M059J (cell line): ENCODE results near the gene BLACAT1. TPM values are rescaled to one million over a fixed set of nuclear protein-coding genes. Genes with fewer than 3 reads are reported as not detected.
"Not testable (repeated sequence)": the region's sequence is repeated elsewhere in the genome, so short reads cannot be mapped to it uniquely, and the experiment has no call there.

Source experiments
- DNase-seq: peaks from one replicate; pipeline ENCODE4 v3.0.0-alpha.2; 2012; ENCODE audit warnings: low read depth
- total RNA-seq: library from RNA; depleted of rRNA; stranded (reverse); fragments of >200 nt; shearing (Covaris generic); gene quantifications from 2 replicates; pipeline ENCODE4 v1.2.3, GENCODE V29; 2014; rRNA removed

BLACAT1 gene
- total RNA-seq, 1 experiment from 2014 or later = 0.15 TPM

DNA sequence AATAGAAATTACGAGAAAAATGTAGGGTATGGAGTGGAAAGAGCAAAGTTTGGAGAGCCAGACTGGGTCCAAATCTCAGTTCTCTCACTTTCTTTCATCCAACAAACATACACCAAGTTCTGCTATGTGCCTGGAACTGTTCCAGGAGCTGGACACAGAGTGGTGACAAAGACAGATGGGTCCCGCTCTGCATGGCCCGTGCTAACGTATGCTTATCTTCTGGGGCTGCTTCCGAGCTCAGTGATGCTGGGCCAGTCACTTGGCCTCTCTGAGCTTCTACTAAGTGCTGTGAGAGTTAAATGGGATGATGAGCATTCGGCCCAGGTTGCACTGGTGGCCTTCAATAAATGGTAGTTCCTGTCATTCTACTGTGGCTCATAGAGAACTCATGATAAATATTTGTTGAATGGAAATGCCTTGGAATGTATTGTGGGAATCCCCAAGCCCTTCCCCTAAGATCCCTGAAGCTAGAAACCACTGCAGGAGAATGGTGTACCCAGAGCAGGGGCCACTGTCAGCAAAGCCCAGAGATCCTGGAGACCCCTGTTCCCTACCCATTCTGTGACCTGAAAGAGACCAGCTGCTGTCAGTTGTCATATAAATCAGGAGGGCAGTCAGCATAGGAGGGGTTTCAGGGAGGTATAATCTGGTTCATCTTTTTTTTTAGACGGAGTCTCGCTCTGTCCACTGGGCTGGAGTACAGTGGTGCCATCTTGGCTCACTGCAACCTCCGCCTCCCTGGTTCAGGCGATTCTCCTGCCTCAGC is 37.8 kb downstream of the BLACAT1 start:
- no peak for DNase-seq

DNA sequence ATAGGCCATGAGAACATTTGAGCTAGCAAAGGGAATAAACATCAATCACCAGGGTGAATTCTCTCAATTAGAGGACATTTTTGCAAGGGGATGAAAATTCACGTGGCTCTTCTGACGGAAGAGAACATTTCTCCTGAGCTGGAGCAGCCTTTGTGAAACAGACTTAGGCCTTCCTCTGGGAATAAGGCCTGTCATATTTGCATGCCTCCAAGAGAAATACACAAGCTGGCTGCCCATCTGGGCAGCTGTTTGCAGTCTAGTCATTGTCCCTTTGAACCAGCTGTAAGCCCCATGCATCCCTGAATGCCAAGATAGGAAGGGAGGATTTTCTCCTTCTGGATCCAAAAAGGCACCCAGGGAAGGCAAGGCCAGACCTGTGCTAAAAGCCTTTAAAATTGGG is 39.5 kb downstream of the BLACAT1 start:
- no peak for DNase-seq

- DNase-seq = no peak
Observed at GRCh38 chr1:205410581-205411298, 45.1 kb downstream of the BLACAT1 start.

DNA sequence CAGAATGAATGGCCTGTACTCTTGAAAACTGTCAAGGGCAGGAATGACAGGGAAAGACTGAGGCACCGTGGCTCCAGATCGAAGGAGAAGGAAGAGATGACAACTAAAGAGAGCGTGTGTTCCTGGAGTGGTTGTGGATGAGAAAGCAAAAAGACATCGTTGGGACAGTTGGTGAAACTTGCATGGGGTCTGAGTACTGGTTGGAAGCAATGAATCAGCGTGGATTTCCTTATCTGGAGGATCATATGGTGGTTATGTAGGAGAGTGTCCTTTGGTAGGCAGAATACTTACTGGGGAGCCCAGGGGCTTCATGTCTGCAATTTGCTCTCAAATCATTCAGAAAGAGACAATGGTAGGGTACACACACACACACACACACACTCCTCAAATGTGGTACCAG is 47.9 kb downstream of the BLACAT1 start:
- no peak for DNase-seq

- DNase-seq = not testable (repeated sequence)
Observed at GRCh38 chr1:205406252-205406651, 49.6 kb downstream of the BLACAT1 start.

Other genes with a start within 250 kb of the BLACAT1 start
- gene DSTYK, start 244.3 kb downstream of the BLACAT1 start, total RNA-seq = 5.3 and 7.4 TPM in 2 replicates
- 0.69 and 2.7 TPM in 2 replicates for gene TMCC2, start 228.1 kb downstream of the BLACAT1 start, total RNA-seq
- gene NUAK2, start 134.3 kb downstream of the BLACAT1 start, total RNA-seq = 6.7 and 8.4 TPM in 2 replicates
- not detected in 2 replicates for gene KLHDC8A, start 99.1 kb downstream of the BLACAT1 start, total RNA-seq
- not detected in 2 replicates for gene LEMD1, start 34.0 kb downstream of the BLACAT1 start, total RNA-seq
- 0.12 and 1.2 TPM in 2 replicates for gene CDK18, start 48.6 kb upstream of the BLACAT1 start, total RNA-seq
- 13.7 and 21.1 TPM in 2 replicates for gene ELK4, start 176.0 kb upstream of the BLACAT1 start, total RNA-seq
- 4.4 and 7.8 TPM in 2 replicates for gene SLC45A3, start 224.5 kb upstream of the BLACAT1 start, total RNA-seq